Measurements from ENCODE around the gene B4GALNT3. TPM values are rescaled to one million over a fixed set of nuclear protein-coding genes. Genes with fewer than 3 reads are reported as not detected.

The B4GALNT3 gene
- total RNA-seq, 1 experiment from 2014 or later: 2.3 TPM

DNA sequence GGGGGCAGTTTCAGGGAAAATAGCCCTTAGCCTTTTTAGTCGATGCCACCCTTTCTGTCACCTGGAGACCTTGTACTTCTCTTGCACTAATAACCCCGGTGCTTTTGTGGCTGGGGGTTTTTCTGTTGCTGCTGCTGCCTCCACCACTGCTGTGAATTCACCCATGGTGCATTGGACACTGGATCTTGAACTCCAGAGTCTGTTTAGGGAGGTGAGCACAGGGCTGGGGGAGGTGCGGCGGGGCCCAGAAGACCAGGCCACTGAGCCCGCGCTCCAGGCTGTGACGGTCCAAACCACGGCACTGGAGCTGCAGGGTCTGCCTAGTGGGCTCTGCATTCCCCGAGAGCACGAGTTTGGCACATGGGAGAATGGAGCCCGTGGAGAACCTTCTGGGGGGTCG is 102.9 kb downstream of the B4GALNT3 start:
- H3K4me3 ChIP-seq (ENCODE audit: low read depth in 2 of 2, low read length in 2 of 2): no peak overlapping the region
- CTCF ChIA-PET: no interaction called here
- H3K27ac ChIP-seq (ENCODE audit: low read length): no peak overlapping the region
- no peaks in the 10 kb centered on the region for H3K27me3 ChIP-seq (ENCODE audit: control insufficient read depth, insufficient read depth, low read length)
- in situ Hi-C loops (cut with HindIII; ENCODE audit: low pct_unique_long_range_greater_than_20kb, low sequenced_read_pairs) (no loop called here), intact Hi-C loops (cut with micrococcal nuclease; ENCODE audit: unreplicated experiment) (no loop called here)
- H3K36me3 ChIP-seq (ENCODE audit: control insufficient read depth, insufficient read depth, low read length): no peaks in the 10 kb centered on the region
- H3K9me3 ChIP-seq (ENCODE audit: control insufficient read depth, insufficient read depth, low read depth, low read length): no peaks in the 10 kb centered on the region
- H3K4me1 ChIP-seq (ENCODE audit: control insufficient read depth, insufficient read depth, low read length): no peaks in the 10 kb centered on the region
- no TSS peak for BruUV-seq (replicated peaks)
- DNase-seq (ENCODE audit: low read depth, low spot score) (no peak), ATAC-seq (no peak)
- TF ChIP-seq SIN3A (IDR thresholded peaks at IDR 0.05; ENCODE audit: borderline replicate concordance, insufficient read depth, low read depth, low read length): no peak
- TF ChIP-seq POLR2AphosphoS5 (IDR thresholded peaks at IDR 0.05; ENCODE audit: low read depth, low read length): no peak
- TF ChIP-seq, protein P1, sequence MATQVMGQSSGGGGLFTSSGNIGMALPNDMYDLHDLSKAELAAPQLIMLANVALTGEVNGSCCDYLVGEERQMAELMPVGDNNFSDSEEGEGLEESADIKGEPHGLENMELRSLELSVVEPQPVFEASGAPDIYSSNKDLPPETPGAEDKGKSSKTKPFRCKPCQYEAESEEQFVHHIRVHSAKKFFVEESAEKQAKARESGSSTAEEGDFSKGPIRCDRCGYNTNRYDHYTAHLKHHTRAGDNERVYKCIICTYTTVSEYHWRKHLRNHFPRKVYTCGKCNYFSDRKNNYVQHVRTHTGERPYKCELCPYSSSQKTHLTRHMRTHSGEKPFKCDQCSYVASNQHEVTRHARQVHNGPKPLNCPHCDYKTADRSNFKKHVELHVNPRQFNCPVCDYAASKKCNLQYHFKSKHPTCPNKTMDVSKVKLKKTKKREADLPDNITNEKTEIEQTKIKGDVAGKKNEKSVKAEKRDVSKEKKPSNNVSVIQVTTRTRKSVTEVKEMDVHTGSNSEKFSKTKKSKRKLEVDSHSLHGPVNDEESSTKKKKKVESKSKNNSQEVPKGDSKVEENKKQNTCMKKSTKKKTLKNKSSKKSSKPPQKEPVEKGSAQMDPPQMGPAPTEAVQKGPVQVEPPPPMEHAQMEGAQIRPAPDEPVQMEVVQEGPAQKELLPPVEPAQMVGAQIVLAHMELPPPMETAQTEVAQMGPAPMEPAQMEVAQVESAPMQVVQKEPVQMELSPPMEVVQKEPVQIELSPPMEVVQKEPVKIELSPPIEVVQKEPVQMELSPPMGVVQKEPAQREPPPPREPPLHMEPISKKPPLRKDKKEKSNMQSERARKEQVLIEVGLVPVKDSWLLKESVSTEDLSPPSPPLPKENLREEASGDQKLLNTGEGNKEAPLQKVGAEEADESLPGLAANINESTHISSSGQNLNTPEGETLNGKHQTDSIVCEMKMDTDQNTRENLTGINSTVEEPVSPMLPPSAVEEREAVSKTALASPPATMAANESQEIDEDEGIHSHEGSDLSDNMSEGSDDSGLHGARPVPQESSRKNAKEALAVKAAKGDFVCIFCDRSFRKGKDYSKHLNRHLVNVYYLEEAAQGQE (IDR thresholded peaks at IDR 0.05; ENCODE audit: insufficient read depth in 1 of 2, low read depth in 2 of 2, low read length in 1 of 2): no peak
- TF ChIP-seq TCF7L2 (IDR thresholded peaks at IDR 0.05; ENCODE audit: low read depth, low read length): no peak
- TF ChIP-seq, protein P2, sequence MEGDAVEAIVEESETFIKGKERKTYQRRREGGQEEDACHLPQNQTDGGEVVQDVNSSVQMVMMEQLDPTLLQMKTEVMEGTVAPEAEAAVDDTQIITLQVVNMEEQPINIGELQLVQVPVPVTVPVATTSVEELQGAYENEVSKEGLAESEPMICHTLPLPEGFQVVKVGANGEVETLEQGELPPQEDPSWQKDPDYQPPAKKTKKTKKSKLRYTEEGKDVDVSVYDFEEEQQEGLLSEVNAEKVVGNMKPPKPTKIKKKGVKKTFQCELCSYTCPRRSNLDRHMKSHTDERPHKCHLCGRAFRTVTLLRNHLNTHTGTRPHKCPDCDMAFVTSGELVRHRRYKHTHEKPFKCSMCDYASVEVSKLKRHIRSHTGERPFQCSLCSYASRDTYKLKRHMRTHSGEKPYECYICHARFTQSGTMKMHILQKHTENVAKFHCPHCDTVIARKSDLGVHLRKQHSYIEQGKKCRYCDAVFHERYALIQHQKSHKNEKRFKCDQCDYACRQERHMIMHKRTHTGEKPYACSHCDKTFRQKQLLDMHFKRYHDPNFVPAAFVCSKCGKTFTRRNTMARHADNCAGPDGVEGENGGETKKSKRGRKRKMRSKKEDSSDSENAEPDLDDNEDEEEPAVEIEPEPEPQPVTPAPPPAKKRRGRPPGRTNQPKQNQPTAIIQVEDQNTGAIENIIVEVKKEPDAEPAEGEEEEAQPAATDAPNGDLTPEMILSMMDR (IDR thresholded peaks at IDR 0.05): no peak
- POLR2A ChIA-PET: no interaction called here

DNA sequence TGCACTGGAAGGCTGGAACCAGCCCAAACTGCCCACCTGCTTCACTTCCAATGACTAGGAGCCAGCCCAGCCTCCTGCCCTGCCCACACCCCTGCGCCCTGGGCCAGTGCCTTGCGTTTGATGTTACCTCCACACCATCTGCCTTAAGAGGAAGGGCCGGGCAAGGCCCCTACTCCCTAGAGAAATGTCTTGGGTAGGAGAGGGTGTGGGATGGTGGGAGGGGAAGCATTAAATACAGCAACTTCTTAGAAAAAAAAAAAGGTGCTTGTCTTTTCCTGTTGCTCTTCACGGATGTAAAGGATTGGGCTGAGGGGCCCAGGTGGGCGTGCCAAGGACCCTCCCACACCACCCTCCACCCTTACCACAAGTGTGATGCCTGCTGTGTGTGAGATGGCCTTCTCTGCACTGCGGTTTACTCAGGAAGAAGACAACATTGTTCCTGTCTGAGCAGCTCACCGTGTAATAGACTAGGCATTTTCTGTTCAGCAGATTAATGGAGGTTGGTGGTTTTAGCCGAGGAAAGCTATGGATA is 103.6 kb downstream of the B4GALNT3 start:
- CTCF ChIA-PET: no interaction called here
- no peak for ATAC-seq

More for the DNA sequence above, 103.6 kb downstream of the B4GALNT3 start:
- DNase-seq (ENCODE audit: low read depth, low spot score): no peak
- Histone ChIP-seq H3K9me3 (ENCODE audit: control insufficient read depth, insufficient read depth, low read depth, low read length) (no peaks in the 10 kb centered on the region), H3K4me3 (ENCODE audit: low read depth in 2 of 2, low read length in 2 of 2) (no peak overlapping the region), H3K36me3 (ENCODE audit: control insufficient read depth, insufficient read depth, low read length) (no peaks in the 10 kb centered on the region), H3K27ac (ENCODE audit: low read length) (no peak overlapping the region), H3K4me1 (ENCODE audit: control insufficient read depth, insufficient read depth, low read length) (no peaks in the 10 kb centered on the region), H3K27me3 (ENCODE audit: control insufficient read depth, insufficient read depth, low read length) (no peaks in the 10 kb centered on the region)
- POLR2A ChIA-PET: no interaction called here
- TF ChIP-seq SIN3A (IDR thresholded peaks at IDR 0.05; ENCODE audit: borderline replicate concordance, insufficient read depth, low read depth, low read length): no peak
- no peak for TF ChIP-seq POLR2AphosphoS5 (IDR thresholded peaks at IDR 0.05; ENCODE audit: low read depth, low read length)
- no peak for TF ChIP-seq TCF7L2 (IDR thresholded peaks at IDR 0.05; ENCODE audit: low read depth, low read length)
- TF ChIP-seq, protein P1 (IDR thresholded peaks at IDR 0.05; ENCODE audit: insufficient read depth in 1 of 2, low read depth in 2 of 2, low read length in 1 of 2): no peak
- TF ChIP-seq, protein P2 (IDR thresholded peaks at IDR 0.05): no peak
- BruUV-seq (replicated peaks): no TSS peak
- in situ Hi-C loops (cut with HindIII; ENCODE audit: low pct_unique_long_range_greater_than_20kb, low sequenced_read_pairs): no loop called here
- intact Hi-C loops (cut with micrococcal nuclease; ENCODE audit: unreplicated experiment): no loop called here
